ENCODE results near the gene TIMM17A.
A peak's percentile ranks its signal among the peaks of the same experiment; 100 is the strongest.
"Not testable (repeated sequence)": the region's sequence is repeated elsewhere in the genome, so short reads cannot be mapped to it uniquely, and the experiment has no call there.

TIMM17A gene

GRCh38 chr1:201955009-201955728 is at the start of gene TIMM17A:
Gene TIMM17A, plus strand, starts transcription at chr1:201955503. Its CDS starts 24 bp downstream, at chr1:201955527.
- peak; percentile 82 to 91 (median 88) for DNase-seq

GRCh38 chr1:201906336-201906735 is 49.0 kb upstream of the TIMM17A start:
- DNase-seq, result no peak

- no peak for DNase-seq
These were observed 47.7 kb upstream of the TIMM17A start for GRCh38 chr1:201907621-201908020.

- DNase-seq, result no peak
These were observed 43.3 kb upstream of the TIMM17A start for GRCh38 chr1:201911826-201912571.

- no peak for DNase-seq
These were observed 42.5 kb upstream of the TIMM17A start for GRCh38 chr1:201912832-201913231.

GRCh38 chr1:201914456-201915235 is 40.7 kb upstream of the TIMM17A start:
- no peak for DNase-seq

- DNase-seq, result no peak
These were observed 38.6 kb upstream of the TIMM17A start for GRCh38 chr1:201916649-201917249.

GRCh38 chr1:201917362-201918033 is 37.8 kb upstream of the TIMM17A start:
- DNase-seq, result no peak

GRCh38 chr1:201918343-201918742 is 37.0 kb upstream of the TIMM17A start:
- no peak for DNase-seq

- DNase-seq, result no peak
These were observed 33.2 kb upstream of the TIMM17A start for GRCh38 chr1:201921952-201922558.

- DNase-seq, result no peak
These were observed 30.1 kb upstream of the TIMM17A start for GRCh38 chr1:201925301-201925567.

- DNase-seq, result no peak
These were observed 29.2 kb upstream of the TIMM17A start for GRCh38 chr1:201925981-201926645.

- no peak for DNase-seq
These were observed 27.0 kb upstream of the TIMM17A start for GRCh38 chr1:201928266-201928665.

GRCh38 chr1:201930137-201930536 is 25.2 kb upstream of the TIMM17A start:
- DNase-seq, result no peak

GRCh38 chr1:201930803-201931202 is 24.5 kb upstream of the TIMM17A start:
- no peak for DNase-seq

GRCh38 chr1:201933840-201934430 is 21.4 kb upstream of the TIMM17A start:
- no peak for DNase-seq

- no peak for DNase-seq
These were observed 17.6 kb upstream of the TIMM17A start for GRCh38 chr1:201937624-201938213.

- no peak for DNase-seq
These were observed 16.8 kb upstream of the TIMM17A start for GRCh38 chr1:201938440-201939035.

GRCh38 chr1:201939148-201939547 is 16.2 kb upstream of the TIMM17A start:
- DNase-seq, result no peak

- no peak for DNase-seq
These were observed 15.7 kb upstream of the TIMM17A start for GRCh38 chr1:201939574-201939973.

GRCh38 chr1:201940316-201940715 is 15.0 kb upstream of the TIMM17A start:
- DNase-seq, result not testable (repeated sequence)

All from stimulated activated naive CD4-positive, alpha-beta T cell (primary cell).